H1 (cell line): ENCODE measurements around the gene PIAS1. TPM values are rescaled to one million over a fixed set of nuclear protein-coding genes. Genes with fewer than 3 reads are reported as not detected.

Experiments used
- CTCF ChIA-PET: fragments of 300-600 bp; sonication (Branson Sonifier 250); formaldehyde crosslinking; loops from one replicate; lab custom pipeline; 2021; ENCODE audit not compliant: partially characterized antibody; lab: Charles Lee
- POLR2A ChIA-PET: fragments of 300-600 bp; sonication (Branson Sonifier 250); formaldehyde crosslinking; loops from one replicate; lab custom pipeline; 2021; ENCODE audit warnings: inconsistent platforms; ENCODE audit not compliant: partially characterized antibody; lab: Charles Lee
- DNase-seq, 2 experiments: peaks; one replicate each; pipeline versions ENCODE4 v3.0.0 to v3.0.0-alpha.2; 2010 to 2022; ENCODE audit warnings: low spot score in 2 of 2, low read depth in 1 of 2, mixed read lengths in 1 of 2
- FAIRE-seq: peaks from 2 replicates; lab custom pipeline; 2011; peaks lifted over from hg19 to GRCh38; lab: Jason Lieb, UNC
- H2AFZ ChIP-seq: 2 replicates; pipeline ENCODE4 v1.8.1; 2012; ENCODE audit warnings: low read length, inconsistent platforms
- H2AK5ac ChIP-seq: 2 replicates; pipeline ENCODE4 v1.6.1; 2013; ENCODE audit warnings: low read depth, low read length
- H2BK120ac ChIP-seq: replicated peaks from 2 replicates; pipeline ENCODE3; 2013; ENCODE audit warnings: low read depth, low read length, inconsistent platforms
- H2BK12ac ChIP-seq: 2 replicates; pipeline ENCODE4 v1.6.1; 2013; ENCODE audit warnings: low read depth, low read length
- H2BK15ac ChIP-seq: 2 replicates; pipeline ENCODE4 v1.6.1; 2013; ENCODE audit warnings: low read length
- H2BK20ac ChIP-seq: 2 replicates; pipeline ENCODE4 v1.6.1; 2013; ENCODE audit warnings: low read length
- H2BK5ac ChIP-seq: 2 replicates; pipeline ENCODE4 v1.6.1; 2013; ENCODE audit warnings: low read depth, low read length
- H3K14ac ChIP-seq: 2 replicates; pipeline ENCODE4 v1.6.1; 2013; ENCODE audit warnings: inconsistent platforms; ENCODE audit not compliant: insufficient read length
- H3K18ac ChIP-seq: 2 replicates; pipeline ENCODE4 v1.6.1; 2013; ENCODE audit warnings: low read length; ENCODE audit errors: extremely low read depth
- H3K23ac ChIP-seq: 2 replicates; pipeline ENCODE4 v1.6.1; 2013; ENCODE audit warnings: inconsistent platforms; ENCODE audit not compliant: insufficient read length
- H3K23me2 ChIP-seq: 2 replicates; pipeline ENCODE4 v1.6.1; 2013; ENCODE audit warnings: low read depth, low read length
- H3K27ac ChIP-seq: 2 replicates; pipeline ENCODE4 v1.6.1; 2011; ENCODE audit warnings: low read depth, low read length, inconsistent platforms
- H3K27me3 ChIP-seq, 4 experiments: replicated peaks in 1 of 4; 1 replicate in 1 of 4; 2 replicates in 3 of 4; pipeline versions ENCODE4 v1.6.1 to v1.8.1; 2011 to 2013; ENCODE audit warnings: low read length in 3 of 4, mild to moderate bottlenecking in 3 of 4, inconsistent platforms in 2 of 4, mixed read lengths in 2 of 4, moderate library complexity in 1 of 4; ENCODE audit not compliant: control insufficient read depth in 3 of 4, insufficient read depth in 3 of 4; ENCODE audit errors: extremely low read depth in 1 of 4
- H3K36me3 ChIP-seq, 4 experiments: 2 replicates each; pipeline versions ENCODE4 v1.6.1 to v1.8.1; 2011 to 2013; ENCODE audit warnings: mild to moderate bottlenecking in 4 of 4, low read length in 3 of 4, moderate library complexity in 2 of 4, control low read depth in 1 of 4, inconsistent platforms in 1 of 4; ENCODE audit not compliant: insufficient read depth in 4 of 4, control insufficient read depth in 2 of 4
- H3K4ac ChIP-seq: replicated peaks from 2 replicates; pipeline ENCODE3; 2013; ENCODE audit warnings: low read length, low read depth, mixed read lengths, inconsistent platforms; ENCODE audit not compliant: insufficient read length
- H3K4me1 ChIP-seq, 4 experiments: replicated peaks in 1 of 4; 1 replicate in 1 of 4; 2 replicates in 3 of 4; pipeline versions ENCODE4 v1.6.1 to v1.8.1; 2011 to 2013; ENCODE audit warnings: low read length in 3 of 4, inconsistent platforms in 2 of 4, mixed read lengths in 1 of 4; ENCODE audit not compliant: insufficient read depth in 4 of 4, control insufficient read depth in 3 of 4
- H3K4me2 ChIP-seq, 2 experiments: 2 replicates each; pipeline versions ENCODE4 v1.6.1 to v1.8.1; 2011 to 2013; ENCODE audit warnings: low read depth in 2 of 2, low read length in 2 of 2, control low read depth in 1 of 2, inconsistent platforms in 1 of 2, mild to moderate bottlenecking in 1 of 2; ENCODE audit not compliant: insufficient read depth in 1 of 2
- H3K4me3 ChIP-seq, 4 experiments: fragments of 200-600, 300-600 bp in 1 of 4; sonication (generic), shearing (Covaris generic), sonication (Bioruptor Twin) in 1 of 4; 2 replicates each; pipeline versions ENCODE4 v1.5.1 to v1.8.1; 2011 to 2016; ENCODE audit warnings: low read length in 4 of 4, low read depth in 3 of 4, control low read depth in 2 of 4, inconsistent platforms in 2 of 4, mild to moderate bottlenecking in 2 of 4, mixed read lengths in 1 of 4, moderate library complexity in 1 of 4; ENCODE audit not compliant: insufficient read depth in 2 of 4; ENCODE audit errors: extremely low read depth in 1 of 4
- H3K56ac ChIP-seq: replicated peaks from 2 replicates; pipeline ENCODE3; 2013; ENCODE audit warnings: low read depth, mild to moderate bottlenecking, mixed read lengths, low read length, inconsistent platforms; ENCODE audit not compliant: insufficient read length
- H3K79me1 ChIP-seq: 2 replicates; pipeline ENCODE4 v1.6.1; 2013; ENCODE audit warnings: low read depth, low read length, control low read depth
- H3K79me2 ChIP-seq, 2 experiments: 2 replicates each; pipeline versions ENCODE4 v1.6.1 to v1.8.1; 2012 to 2013; ENCODE audit warnings: low read length in 2 of 2, mild to moderate bottlenecking in 2 of 2, inconsistent platforms in 1 of 2; ENCODE audit not compliant: insufficient read depth in 2 of 2, control insufficient read depth in 1 of 2
- H3K9ac ChIP-seq, 4 experiments: replicated peaks in 1 of 4; 1 replicate in 1 of 4; 2 replicates in 3 of 4; pipeline versions ENCODE4 v1.6.1 to v1.8.1; 2011 to 2013; ENCODE audit warnings: low read depth in 3 of 4, low read length in 3 of 4, control low read depth in 2 of 4, mild to moderate bottlenecking in 2 of 4, moderate library complexity in 2 of 4, inconsistent platforms in 1 of 4; ENCODE audit errors: extremely low read depth in 1 of 4
- H3K9me3 ChIP-seq, 2 experiments: 2 replicates each; pipeline versions ENCODE4 v1.6.1 to v1.8.1; 2012 to 2013; ENCODE audit warnings: mild to moderate bottlenecking in 2 of 2, moderate library complexity in 2 of 2, control low read depth in 1 of 2, inconsistent platforms in 1 of 2, low read depth in 1 of 2, low read length in 1 of 2, mixed read lengths in 1 of 2; ENCODE audit not compliant: insufficient read depth in 2 of 2
- H4K20me1 ChIP-seq, 2 experiments: replicated peaks in 1 of 2; 2 replicates each; pipeline versions ENCODE3 to v1.8.1; 2011 to 2013; ENCODE audit warnings: inconsistent platforms in 2 of 2, low read length in 2 of 2, mild to moderate bottlenecking in 1 of 2; ENCODE audit not compliant: insufficient read depth in 2 of 2, control insufficient read depth in 1 of 2
- H4K5ac ChIP-seq: 2 replicates; pipeline ENCODE4 v1.6.1; 2013; ENCODE audit warnings: low read length, low read depth, mixed read lengths, inconsistent platforms; ENCODE audit not compliant: insufficient read length
- H4K8ac ChIP-seq: 2 replicates; pipeline ENCODE4 v1.8.0; 2013; ENCODE audit warnings: mild to moderate bottlenecking, moderate library complexity, low read length, inconsistent platforms; ENCODE audit not compliant: insufficient read depth; ENCODE audit errors: extremely low read depth
- H4K91ac ChIP-seq: replicated peaks from 2 replicates; pipeline ENCODE3; 2013; ENCODE audit warnings: low read length, mixed read lengths, inconsistent platforms; ENCODE audit not compliant: insufficient read length
- BCL11A ChIP-seq, 2 experiments: IDR thresholded peaks; one replicate each; pipeline ENCODE4 v1.6.1; 2011; ENCODE audit warnings: low read depth in 2 of 2, low read length in 2 of 2, mild to moderate bottlenecking in 2 of 2
- CBX5 ChIP-seq: fragments of 300-800, 300-1000 bp; sonication (generic); IDR thresholded peaks from 2 replicates; pipeline ENCODE4 v1.7.1; 2016; ENCODE audit warnings: antibody characterized with exemption, low read length, low read depth
- EP300 ChIP-seq, 2 experiments: IDR thresholded peaks; 1 replicate in 1 of 2; 2 replicates in 1 of 2; pipeline ENCODE4 v1.6.1; 2011 to 2012; ENCODE audit warnings: low read depth in 2 of 2, low read length in 2 of 2, mild to moderate bottlenecking in 2 of 2, borderline replicate concordance in 1 of 2, inconsistent platforms in 1 of 2, moderate library complexity in 1 of 2
- GABPA ChIP-seq: IDR thresholded peaks from 2 replicates; pipeline ENCODE4 v1.6.1; 2011; ENCODE audit warnings: mild to moderate bottlenecking, low read length, moderate library complexity, borderline replicate concordance; ENCODE audit not compliant: insufficient read depth
- POLR2A ChIP-seq, 2 experiments: IDR thresholded peaks; 1 replicate in 1 of 2; 2 replicates in 1 of 2; pipeline ENCODE4 v1.6.1; 2011; ENCODE audit warnings: low read depth in 2 of 2, low read length in 2 of 2, mild to moderate bottlenecking in 2 of 2; ENCODE audit errors: control extremely low read depth in 1 of 2
- POLR2AphosphoS5 ChIP-seq: IDR thresholded peaks from 2 replicates; pipeline ENCODE4 v1.6.1; 2011; ENCODE audit warnings: low read depth, low read length
- SP1 ChIP-seq: IDR thresholded peaks from 2 replicates; pipeline ENCODE4 v1.6.1; 2011; ENCODE audit warnings: low read depth, low read length
- WGBS, 2 experiments: shearing (Covaris generic) in 1 of 2; methylation state at CpG; one replicate each; pipeline versions ENCODE4 v1.1.6 to v1.1.7; 2013 to 2015; ENCODE audit warnings: low lambda C conversion rate in 2 of 2, mixed read lengths in 2 of 2, inconsistent platforms in 1 of 2, low coverage in 1 of 2, missing lambda C conversion rate in 1 of 2; ENCODE audit not compliant: insufficient replicate concordance in 2 of 2, insufficient coverage in 1 of 2, insufficient read length in 1 of 2; ENCODE audit errors: extremely low coverage in 1 of 2, missing lambda C conversion rate in 1 of 2; 5-methylcytosine and 5-hydroxymethylcytosine counted together
- polyA plus RNA-seq, 7 experiments: library from polyadenylated mRNA; depleted of rRNA in 3 of 7; stranded (reverse) in 5 of 7; unstranded in 2 of 7; fragments of >200 nt in 5 of 7; fragments of 200-250 nt in 2 of 7; gene quantifications; 1 replicate in 5 of 7; 2 replicates in 1 of 7; 4 replicates in 1 of 7; pipeline versions ENCODE4 v1.2.1 to v1.2.3, GENCODE V29; 2011 to 2013; ENCODE audit warnings: missing spikeins in 2 of 7, mixed read lengths in 2 of 7
- total RNA-seq: library from RNA; stranded (reverse); fragmentation: NEBNext Ultra II Directional; extraction: Animal tissue kit (Norgen Biotek cat#: 25700); gene quantifications from 2 replicates; pipeline ENCODE4 v1.2.1, GENCODE V29; 2021

PIAS1 gene
- total and polyA plus RNA-seq, 2 of the 8 experiments (the other 6 are each of a cell fraction or from before 2014, with no cell fraction given): 30.8 to 34.5 TPM

DNA sequence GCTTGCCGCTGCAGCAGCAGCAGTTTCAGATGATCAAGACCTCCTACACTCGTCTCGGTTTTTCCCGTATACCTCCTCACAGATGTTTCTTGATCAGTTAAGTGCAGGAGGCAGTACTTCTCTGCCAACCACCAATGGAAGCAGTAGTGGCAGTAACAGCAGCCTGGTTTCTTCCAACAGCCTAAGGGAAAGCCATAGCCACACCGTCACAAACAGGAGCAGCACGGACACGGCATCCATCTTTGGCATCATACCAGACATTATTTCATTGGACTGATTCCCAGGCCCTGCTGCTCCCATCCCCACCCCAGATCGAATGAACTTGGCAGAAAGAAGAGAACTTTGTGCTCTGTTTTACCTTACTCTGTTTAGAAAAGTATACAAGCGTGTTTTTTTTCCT lies 133.4 kb downstream of the PIAS1 start:
- POLR2A ChIA-PET: no interaction called here
- Histone ChIP-seq H3K4me2 (no peak overlapping the region), H3K23me2 (no peaks in the 10 kb centered on the region), H2BK20ac (no peak overlapping the region), H3K36me3 (peaks cover 0 to 49% (median 19%) of the 10 kb centered on the region in 4 experiments; a peak in 5 of 8 replicates), H3K18ac (no peak overlapping the region), H2BK5ac (no peak overlapping the region), H3K4me3 (no peak overlapping the region), H4K5ac (no peak overlapping the region), H4K91ac (no peak overlapping the region), H3K79me2 (no peaks in the 10 kb centered on the region), H3K9ac (no peak overlapping the region), H2BK120ac (no peak overlapping the region), H2BK15ac (no peak overlapping the region), H2AFZ (no peak overlapping the region), H3K27me3 (no peaks in the 10 kb centered on the region), H3K56ac (no peak overlapping the region), H4K8ac (no peak overlapping the region), H3K27ac (no peak overlapping the region), H2BK12ac (no peak overlapping the region), H2AK5ac (no peak overlapping the region), H3K79me1 (no peaks in the 10 kb centered on the region), H3K9me3 (no peaks in the 10 kb centered on the region), H3K4me1 (no peaks in the 10 kb centered on the region; a peak in 1 of 7 replicates), H3K23ac (no peak overlapping the region), H3K14ac (no peak overlapping the region), H3K4ac (no peak overlapping the region), H4K20me1 (no peaks in the 10 kb centered on the region)
- no peak for TF ChIP-seq GABPA
- no peak for TF ChIP-seq SP1
- TF ChIP-seq POLR2A (IDR thresholded peaks at IDR 0.05; ENCODE audit: control extremely low read depth in 1 of 2, low read depth in 2 of 2, low read length in 2 of 2): no peak
- peak; percentile 43; the same call in 1 of the 2 replicates for TF ChIP-seq POLR2AphosphoS5
- no peak for TF ChIP-seq CBX5
- TF ChIP-seq EP300 (IDR thresholded peaks at IDR 0.05; ENCODE audit: borderline replicate concordance in 1 of 2, low read depth in 2 of 2, low read length in 2 of 2): no peak
- TF ChIP-seq BCL11A (IDR thresholded peaks at IDR 0.05; ENCODE audit: low read depth in 2 of 2, low read length in 2 of 2): no peak
- CTCF ChIA-PET: no interaction called here
- DNase-seq (no peak), FAIRE-seq (no peak)
- WGBS, 2 experiments: 92% methylated on average over 9 of the region's 9 CpGs; no CpG with 5 or more reads in 1 of the 2 experiments
